Ramos (cell line): ENCODE measurements around the gene MAGEA12.
"Not testable (repeated sequence)": the region's sequence is repeated elsewhere in the genome, so short reads cannot be mapped to it uniquely, and the experiment has no call there.

Experiments used
- in situ Hi-C: fragments of 300-500 bp; cut with MboI; formaldehyde crosslinking; loops from one replicate; pipeline ENCODE4 v1.14.3; 2022; ENCODE audit warnings: low sequenced_read_pairs; ENCODE audit not compliant: unreplicated experiment

MAGEA12 gene

GRCh38 chrX:152733261-152733975 is at the start of gene MAGEA12, which contains the start of gene CSAG1:
Gene MAGEA12, plus strand, starts transcription at chrX:152733757. Its CDS starts 2,405 bp downstream, at chrX:152736162.
Gene CSAG1, minus strand, starts transcription at chrX:152733721. Its CDS starts 1,261 bp downstream, at chrX:152732460.
- in situ Hi-C loops = no loop called here

- in situ Hi-C loops = not testable (repeated sequence)
These were observed 35.3 kb upstream of the MAGEA12 start, which contains the start of gene MAGEA3 for GRCh38 chrX:152697952-152698931. Gene MAGEA3, plus strand, starts transcription at chrX:152698794. Its CDS starts 2,039 bp downstream, at chrX:152700833.

- in situ Hi-C loops = not testable (repeated sequence)
These were observed 33.2 kb upstream of the MAGEA12 start for GRCh38 chrX:152700390-152700789.

GRCh38 chrX:152706500-152706899 is 27.1 kb upstream of the MAGEA12 start:
- in situ Hi-C loops = not testable (repeated sequence)

- in situ Hi-C loops = not testable (repeated sequence)
These were observed 24.4 kb upstream of the MAGEA12 start, which contains the start of gene CSAG2 for GRCh38 chrX:152709173-152709572. Gene CSAG2, minus strand, starts transcription at chrX:152709273. Its CDS starts 161 bp downstream, at chrX:152709112.

GRCh38 chrX:152713195-152713594 is 20.4 kb upstream of the MAGEA12 start:
- in situ Hi-C loops = not testable (repeated sequence)

GRCh38 chrX:152713815-152714787 is 19.5 kb upstream of the MAGEA12 start, which contains the start of gene MAGEA2B:
Gene MAGEA2B, plus strand, starts transcription at chrX:152714628. Its CDS starts 2,479 bp downstream, at chrX:152717107.
- in situ Hi-C loops = not testable (repeated sequence)

GRCh38 chrX:152725409-152725808 is 8.1 kb upstream of the MAGEA12 start:
- in situ Hi-C loops = no loop called here

- in situ Hi-C loops = not testable (repeated sequence)
These were observed 744 bp downstream of the MAGEA12 start for GRCh38 chrX:152734143-152734858.

GRCh38 chrX:152735101-152735500 is 1.5 kb downstream of the MAGEA12 start:
- in situ Hi-C loops = no loop called here

GRCh38 chrX:152735860-152736511 is 2.4 kb downstream of the MAGEA12 start:
- in situ Hi-C loops = no loop called here

- in situ Hi-C loops = not testable (repeated sequence)
These were observed 3.0 kb downstream of the MAGEA12 start for GRCh38 chrX:152736528-152736927.

GRCh38 chrX:152738560-152738959 is 5.0 kb downstream of the MAGEA12 start:
- in situ Hi-C loops = no loop called here

- in situ Hi-C loops = not testable (repeated sequence)
These were observed 20.4 kb downstream of the MAGEA12 start, which contains the start of gene MAGEA2 for GRCh38 chrX:152753686-152754650. Gene MAGEA2, minus strand, starts transcription at chrX:152753842. Its CDS starts 2,479 bp downstream, at chrX:152751363.

- in situ Hi-C loops = not testable (repeated sequence)
These were observed 21.3 kb downstream of the MAGEA12 start for GRCh38 chrX:152754871-152755270.

- in situ Hi-C loops = not testable (repeated sequence)
These were observed 25.4 kb downstream of the MAGEA12 start, which contains the start of gene CSAG3 for GRCh38 chrX:152758918-152759317. Gene CSAG3, plus strand, starts transcription at chrX:152759218.

- in situ Hi-C loops = not testable (repeated sequence)
These were observed 26.0 kb downstream of the MAGEA12 start for GRCh38 chrX:152759544-152759943.
